GM19351 (cell line): ENCODE results near the gene HDGFL2.

Source experiments
- ATAC-seq: cut with Tn5 transposase; IDR thresholded peaks from one replicate; pipeline ENCODE4 v1.9.1; 2021; ENCODE audit warnings: mild to moderate bottlenecking, moderate library complexity; ENCODE audit not compliant: unreplicated experiment

The HDGFL2 gene

DNA sequence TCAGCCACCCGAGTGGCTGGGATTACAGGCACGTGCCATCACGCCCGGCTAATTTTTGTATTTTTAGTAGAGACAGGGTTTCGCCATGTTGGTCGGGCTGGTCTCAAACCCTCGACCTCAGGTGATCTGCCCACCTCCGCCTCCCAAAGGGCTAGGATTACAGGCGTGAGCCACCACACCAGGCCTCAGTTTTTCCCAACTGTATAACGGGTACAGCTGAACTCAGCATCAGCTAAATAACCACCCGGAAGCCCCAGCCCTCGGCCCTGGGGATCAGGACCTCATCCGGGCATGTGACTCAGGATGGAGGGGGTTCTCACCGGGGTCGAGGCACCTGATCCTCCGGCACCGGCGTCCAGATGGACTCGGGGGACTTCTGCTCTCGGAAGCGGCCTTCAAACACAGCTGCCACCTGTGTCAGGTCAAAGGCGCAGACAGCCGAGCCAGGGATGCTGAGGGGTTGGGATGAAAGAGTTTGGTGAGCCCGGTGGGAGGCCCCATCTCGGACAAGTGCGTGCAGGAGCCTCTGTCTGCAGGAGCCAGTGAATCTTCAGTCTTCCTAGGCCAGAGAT lies 78.5 kb downstream of the HDGFL2 start:
- ATAC-seq, result no peak
